HEK293 (cell line): Measurements from ENCODE around the gene TIMM13.

Source experiments
- CTCF ChIA-PET: fragments of 350-600 bp; formaldehyde crosslinking; extraction: SDS; loops from one replicate; lab custom pipeline; 2021; ENCODE audit warnings: antibody characterized with exemption; lab: Yijun Ruan, JAX
- POLR2A ChIA-PET: fragments of 300-600 bp; formaldehyde crosslinking; extraction: SDS; loops from one replicate; lab custom pipeline; 2020; ENCODE audit warnings: antibody characterized with exemption, inconsistent platforms; lab: Yijun Ruan, JAX
- H3K27ac ChIP-seq: fragments of 200-500 bp; sonication (Bioruptor generic); 2 replicates; pipeline ENCODE4 v1.5.1; 2014; ENCODE audit warnings: low read depth, low read length, control low read depth, inconsistent platforms; ENCODE audit errors: extremely low read depth
- H3K36me3 ChIP-seq, 2 experiments: fragments of 200-500 bp in 1 of 2; sonication (Bioruptor generic) in 1 of 2; 1 replicate in 1 of 2; 2 replicates in 1 of 2; pipeline ENCODE4 v1.5.1; 2014 to 2017; ENCODE audit warnings: inconsistent platforms in 2 of 2, low read length in 2 of 2; ENCODE audit not compliant: control insufficient read depth in 2 of 2, insufficient read depth in 1 of 2
- H3K4me1 ChIP-seq: fragments of 200-500 bp; sonication (Bioruptor generic); 2 replicates; pipeline ENCODE4 v1.5.1; 2014; ENCODE audit warnings: mild to moderate bottlenecking, low read length, inconsistent platforms; ENCODE audit not compliant: control insufficient read depth, insufficient read depth
- H3K4me3 ChIP-seq: 2 replicates; pipeline ENCODE4 v1.5.1; 2011; ENCODE audit warnings: low read depth, mild to moderate bottlenecking, control low read depth, low read length, moderate library complexity
- H3K9me3 ChIP-seq: fragments of 200-500 bp; sonication (Bioruptor generic); 2 replicates; pipeline ENCODE4 v1.5.1; 2014; ENCODE audit warnings: low read depth, low read length, inconsistent platforms; ENCODE audit not compliant: control insufficient read depth, insufficient read depth
- GFI1B ChIP-seq: fragments of 450-650 bp; formaldehyde crosslinking; IDR thresholded peaks from 2 replicates; pipeline ENCODE4 v1.5.1; 2016; ENCODE audit warnings: missing biosample characterization, missing genetic modification characterization
- KLF16 ChIP-seq: fragments of 450-650 bp; formaldehyde crosslinking; IDR thresholded peaks from 2 replicates; pipeline ENCODE4 v1.5.1; 2017; ENCODE audit warnings: missing biosample characterization, missing genetic modification characterization
- KLF9 ChIP-seq: fragments of 450-650 bp; formaldehyde crosslinking; IDR thresholded peaks from 2 replicates; pipeline ENCODE4 v1.5.1; 2016; ENCODE audit warnings: missing biosample characterization, missing genetic modification characterization, low read depth
- PATZ1 ChIP-seq: fragments of 450-650 bp; formaldehyde crosslinking; IDR thresholded peaks from 2 replicates; pipeline ENCODE4 v1.5.1; 2016; ENCODE audit warnings: missing biosample characterization, missing genetic modification characterization
- PRDM6 ChIP-seq: fragments of 450-650 bp; formaldehyde crosslinking; IDR thresholded peaks from 2 replicates; pipeline ENCODE4 v1.5.1; 2017; ENCODE audit warnings: missing biosample characterization, missing genetic modification characterization
- RBAK ChIP-seq: fragments of 450-650 bp; formaldehyde crosslinking; IDR thresholded peaks from 2 replicates; pipeline ENCODE4 v1.5.1; 2016; ENCODE audit warnings: missing biosample characterization, missing genetic modification characterization
- REST ChIP-seq: fragments of 450-650 bp; formaldehyde crosslinking; IDR thresholded peaks from 2 replicates; pipeline ENCODE4 v1.5.1; 2016; ENCODE audit warnings: missing biosample characterization, missing genetic modification characterization
- SALL2 ChIP-seq: fragments of 450-650 bp; formaldehyde crosslinking; IDR thresholded peaks from 2 replicates; pipeline ENCODE4 v1.5.0; 2017; ENCODE audit warnings: missing biosample characterization, mild to moderate bottlenecking, missing genetic modification characterization, borderline replicate concordance
- SCRT1 ChIP-seq: fragments of 450-650 bp; formaldehyde crosslinking; IDR thresholded peaks from 2 replicates; pipeline ENCODE4 v1.5.1; 2016; ENCODE audit warnings: missing biosample characterization, missing genetic modification characterization, borderline replicate concordance
- SP2 ChIP-seq: fragments of 450-650 bp; formaldehyde crosslinking; IDR thresholded peaks from 2 replicates; pipeline ENCODE4 v1.5.1; 2016; ENCODE audit warnings: missing biosample characterization, missing genetic modification characterization
- WT1 ChIP-seq: fragments of 450-650 bp; formaldehyde crosslinking; IDR thresholded peaks from 2 replicates; pipeline ENCODE4 v1.5.1; 2016; ENCODE audit warnings: missing biosample characterization, missing genetic modification characterization
- ZBTB44 ChIP-seq: fragments of 450-650 bp; IDR thresholded peaks from 2 replicates; pipeline ENCODE4 v1.5.1; 2018; ENCODE audit warnings: missing biosample characterization, mild to moderate bottlenecking, missing genetic modification characterization
- ZNF148 ChIP-seq: fragments of 450-650 bp; formaldehyde crosslinking; IDR thresholded peaks from 2 replicates; pipeline ENCODE4 v1.5.0; 2017; ENCODE audit warnings: missing biosample characterization, missing genetic modification characterization, borderline replicate concordance
- ZNF184 ChIP-seq: fragments of 450-650 bp; IDR thresholded peaks from 2 replicates; pipeline ENCODE4 v1.5.1; 2018; ENCODE audit warnings: missing biosample characterization, mild to moderate bottlenecking, missing genetic modification characterization
- ZNF2 ChIP-seq: fragments of 450-650 bp; formaldehyde crosslinking; IDR thresholded peaks from 2 replicates; pipeline ENCODE4 v1.5.1; 2016; ENCODE audit warnings: missing biosample characterization, missing genetic modification characterization
- ZNF214 ChIP-seq: fragments of 450-650 bp; formaldehyde crosslinking; IDR thresholded peaks from 2 replicates; pipeline ENCODE4 v1.5.1; 2017; ENCODE audit warnings: missing biosample characterization, mild to moderate bottlenecking, missing genetic modification characterization, borderline replicate concordance
- ZNF354C ChIP-seq: fragments of 450-650 bp; formaldehyde crosslinking; IDR thresholded peaks from 2 replicates; pipeline ENCODE4 v1.5.1; 2016; ENCODE audit warnings: missing biosample characterization, missing genetic modification characterization, low read depth, borderline replicate concordance
- ZNF513 ChIP-seq: fragments of 450-650 bp; IDR thresholded peaks from 2 replicates; pipeline ENCODE4 v1.5.1; 2018; ENCODE audit warnings: missing biosample characterization, missing genetic modification characterization
- ZNF548 ChIP-seq: fragments of 450-650 bp; formaldehyde crosslinking; IDR thresholded peaks from 2 replicates; pipeline ENCODE4 v1.5.1; 2016; ENCODE audit warnings: missing biosample characterization, missing genetic modification characterization
- ZNF558 ChIP-seq: fragments of 450-650 bp; formaldehyde crosslinking; IDR thresholded peaks from 2 replicates; pipeline ENCODE4 v1.5.1; 2016; ENCODE audit warnings: missing biosample characterization, missing genetic modification characterization
- ZNF560 ChIP-seq: fragments of 450-650 bp; formaldehyde crosslinking; IDR thresholded peaks from 2 replicates; pipeline ENCODE4 v1.5.1; 2017; ENCODE audit warnings: missing biosample characterization, missing genetic modification characterization, borderline replicate concordance
- ZNF701 ChIP-seq: fragments of 450-650 bp; formaldehyde crosslinking; IDR thresholded peaks from 2 replicates; pipeline ENCODE4 v1.5.1; 2016; ENCODE audit warnings: missing biosample characterization, missing genetic modification characterization

The TIMM13 gene

GRCh38 chr19:2476451-2477140 is 49.2 kb upstream of the TIMM13 start:
- ChIA-PET CTCF (interaction anchor here (0.7 to 3.7 kb wide), 9 partner anchors 54 to 172 kb away, joined by 3 to 27 read pairs (median 5); no protein-coding TSS in a partner anchor), POLR2A (interaction anchor here (0.6 to 6.4 kb wide), 68 partner anchors 8 to 1866 kb away, joined by 3 to 374 read pairs (median 9); partner anchors contain the start of genes LMNB2, LSM7, MPND and SGTA)
- Histone ChIP-seq H3K9me3 (no peaks in the 10 kb centered on the region), H3K27ac (peak overlapping the region; percentile 68), H3K4me1 (peaks cover 15% of the 10 kb centered on the region), H3K4me3 (peak overlapping the region; percentile 95), H3K36me3 (peaks cover 0 to 6% of the 10 kb centered on the region in 2 experiments; a peak in 1 of 3 replicates)
- TF ChIP-seq ZNF701 (tag by site-specific recombination) (no peak), REST (tag by site-specific recombination) (no peak; the same call in 1 of the 2 replicates), SALL2 (no peak), PATZ1 (peak; percentile 68), ZNF513 (tag by site-specific recombination) (0 out of 2 replicates have a peak, but pooled peaks have one; percentile 45), SP2 (tag by site-specific recombination) (peak; percentile 38; the same call in 1 of the 2 replicates), ZNF214 (tag by site-specific recombination) (no peak), KLF16 (peak; percentile 49; the same call in 1 of the 2 replicates), GFI1B (tag by site-specific recombination) (no peak), ZNF2 (tag by site-specific recombination) (0 out of 2 replicates have a peak, but pooled peaks have one; percentile 4), WT1 (tag by site-specific recombination) (no peak), ZNF184 (tag by site-specific recombination) (no peak), RBAK (tag by site-specific recombination) (no peak), ZNF354C (no peak), ZNF558 (tag by site-specific recombination) (no peak), KLF9 (tag by site-specific recombination) (0 out of 2 replicates have a peak, but pooled peaks have one; percentile 11), ZNF148 (tag by site-specific recombination) (no peak), SCRT1 (tag by site-specific recombination) (no peak), ZBTB44 (tag by site-specific recombination) (no peak), ZNF560 (tag by site-specific recombination) (no peak), ZNF548 (tag by site-specific recombination) (no peak), PRDM6 (tag by site-specific recombination) (no peak)
